Keratinocyte (primary cell): ENCODE data around the gene ASPSCR1. TPM values are rescaled to one million over a fixed set of nuclear protein-coding genes. Genes with fewer than 3 reads are reported as not detected.

Experiments
- DNase-seq: peaks from one replicate; pipeline ENCODE4 v3.0.0-alpha.2; 2011; ENCODE audit warnings: low read depth, missing footprints, low spot score
- FAIRE-seq: peaks from 2 replicates; lab custom pipeline; 2011; peaks lifted over from hg19 to GRCh38; lab: Jason Lieb, UNC
- H2AFZ ChIP-seq: 2 replicates; pipeline ENCODE4 v1.6.0; 2012; ENCODE audit warnings: low read length, control low read depth, inconsistent platforms; ENCODE audit not compliant: control insufficient read depth
- H3K27ac ChIP-seq: 2 replicates; pipeline ENCODE4 v1.5.1; 2011; ENCODE audit warnings: low read length; ENCODE audit not compliant: control insufficient read depth, insufficient read depth
- H3K27me3 ChIP-seq: 3 replicates; pipeline ENCODE4 v1.6.0; 2011; ENCODE audit warnings: low read length; ENCODE audit not compliant: control insufficient read depth, insufficient read depth; ENCODE audit errors: extremely low read depth
- H3K36me3 ChIP-seq, 2 experiments: 2 replicates in 1 of 2; 3 replicates in 1 of 2; pipeline ENCODE4 v1.5.1; 2011; ENCODE audit warnings: low read length in 2 of 2, mild to moderate bottlenecking in 1 of 2; ENCODE audit not compliant: control insufficient read depth in 2 of 2, insufficient read depth in 2 of 2; ENCODE audit errors: extremely low read depth in 1 of 2
- H3K4me1 ChIP-seq: 3 replicates; pipeline ENCODE4 v1.5.1; 2011; ENCODE audit warnings: low read length; ENCODE audit not compliant: control insufficient read depth, insufficient read depth; ENCODE audit errors: extremely low read depth
- H3K4me2 ChIP-seq: 3 replicates; pipeline ENCODE4 v1.6.0; 2011; ENCODE audit warnings: low read depth, low read length; ENCODE audit not compliant: control insufficient read depth, insufficient read depth; ENCODE audit errors: extremely low read depth
- H3K4me3 ChIP-seq, 3 experiments: fragments of 200-600 bp in 1 of 3; sonication (generic) in 1 of 3; 2 replicates in 2 of 3; 3 replicates in 1 of 3; pipeline ENCODE4 v1.5.1; 2011 to 2016; ENCODE audit warnings: low read length in 3 of 3, mild to moderate bottlenecking in 3 of 3, control low read depth in 2 of 3, inconsistent platforms in 1 of 3, low read depth in 1 of 3, mixed read lengths in 1 of 3, mixed run types in 1 of 3, moderate library complexity in 1 of 3; ENCODE audit not compliant: control insufficient read depth in 2 of 3, insufficient read depth in 2 of 3; ENCODE audit errors: extremely low read depth in 1 of 3
- H3K79me2 ChIP-seq: 2 replicates; pipeline ENCODE4 v1.6.0; 2012; ENCODE audit warnings: low read length; ENCODE audit not compliant: control insufficient read depth, insufficient read depth
- H3K9ac ChIP-seq: 3 replicates; pipeline ENCODE4 v1.6.0; 2011; ENCODE audit warnings: low read length; ENCODE audit not compliant: control insufficient read depth, insufficient read depth; ENCODE audit errors: extremely low read depth
- H3K9me1 ChIP-seq: 3 replicates; pipeline ENCODE4 v1.6.0; 2011; ENCODE audit warnings: low read length; ENCODE audit not compliant: control insufficient read depth, insufficient read depth; ENCODE audit errors: extremely low read depth
- H3K9me3 ChIP-seq: 2 replicates; pipeline ENCODE4 v1.5.1; 2012; ENCODE audit warnings: low read depth, low read length; ENCODE audit not compliant: control insufficient read depth
- H4K20me1 ChIP-seq: 3 replicates; pipeline ENCODE4 v1.6.0; 2011; ENCODE audit warnings: low read length; ENCODE audit not compliant: control insufficient read depth, insufficient read depth; ENCODE audit errors: extremely low read depth
- CTCF ChIP-seq, 3 experiments: IDR thresholded peaks in 1 of 3; conservative IDR thresholded peaks in 1 of 3; optimal IDR thresholded peaks in 1 of 3; 2 replicates in 2 of 3; 3 replicates in 1 of 3; pipeline versions ENCODE3 to v1.5.1; 2011; ENCODE audit warnings: low read length in 3 of 3, mild to moderate bottlenecking in 3 of 3, moderate library complexity in 2 of 3, control low read depth in 1 of 3, inconsistent platforms in 1 of 3; ENCODE audit not compliant: insufficient read depth in 2 of 3; ENCODE audit errors: extremely low read depth in 1 of 3
- EZH2 ChIP-seq: IDR thresholded peaks from one replicate; pipeline ENCODE4 v1.6.1; 2012; ENCODE audit warnings: inconsistent platforms, mild to moderate bottlenecking, low read length, moderate library complexity
- dilution Hi-C: fragments of 300-500 bp; cut with MboI; formaldehyde crosslinking; loops from one replicate; pipeline ENCODE4 v1.7.0; 2020; ENCODE audit warnings: low sequenced_read_pairs; ENCODE audit not compliant: extremely low pct_ligation_motif_present
- polyA plus RNA-seq, 5 experiments: library from polyadenylated mRNA; depleted of rRNA in 3 of 5; stranded (reverse) in 3 of 5; stranded (forward) in 1 of 5; unstranded in 1 of 5; fragments of >200 nt; gene quantifications; 1 replicate in 1 of 5; 2 replicates in 3 of 5; 3 replicates in 1 of 5; pipeline versions ENCODE4 v1.2.1 to v1.2.3, GENCODE V29; 2011 to 2012; ENCODE audit warnings: missing spikeins in 2 of 5, low read depth in 1 of 5, low replicate concordance in 1 of 5

The ASPSCR1 gene
- polyA plus RNA-seq, 1 donor (not counting 4 experiments of a cell fraction or from before 2014, with no cell fraction given) = 5.2 TPM

GRCh38 chr17:82048571-82048971 is 71.1 kb downstream of the ASPSCR1 start:
- Histone ChIP-seq H3K4me2 (no peak overlapping the region), H4K20me1 (no peaks in the 10 kb centered on the region), H3K27me3 (no peaks in the 10 kb centered on the region), H3K9me1 (no peaks in the 10 kb centered on the region), H3K4me1 (peaks cover 11% of the 10 kb centered on the region), H3K36me3 (peaks cover 5 to 12% of the 10 kb centered on the region in 2 experiments), H3K9ac (no peak overlapping the region), H3K9me3 (no peaks in the 10 kb centered on the region), H3K4me3 (no peak overlapping the region), H3K27ac (no peak overlapping the region), H2AFZ (no peak overlapping the region), H3K79me2 (peaks cover 21% of the 10 kb centered on the region)
- DNase-seq (no peak), FAIRE-seq (no peak)
- dilution Hi-C loops = no loop called here
- TF ChIP-seq CTCF (optimal IDR thresholded peaks at IDR 0.05 in 1 of 3, IDR thresholded peaks at IDR 0.05 in 1 of 3, conservative IDR thresholded peaks at IDR 0.05 in 1 of 3; ENCODE audit: extremely low read depth in 1 of 3, insufficient read depth in 2 of 3, low read length in 3 of 3) (no peak), EZH2 (no peak)

GRCh38 chr17:82049106-82049505 is 71.7 kb downstream of the ASPSCR1 start:
- no peak for TF ChIP-seq EZH2
- no peak for TF ChIP-seq CTCF (optimal IDR thresholded peaks at IDR 0.05 in 1 of 3, IDR thresholded peaks at IDR 0.05 in 1 of 3, conservative IDR thresholded peaks at IDR 0.05 in 1 of 3; ENCODE audit: extremely low read depth in 1 of 3, insufficient read depth in 2 of 3, low read length in 3 of 3)
- Histone ChIP-seq H4K20me1 (no peaks in the 10 kb centered on the region), H3K9me3 (no peaks in the 10 kb centered on the region), H3K79me2 (peaks cover 25% of the 10 kb centered on the region), H3K27me3 (no peaks in the 10 kb centered on the region), H3K9me1 (no peaks in the 10 kb centered on the region), H3K4me3 (no peak overlapping the region), H2AFZ (no peak overlapping the region), H3K9ac (no peak overlapping the region), H3K4me2 (no peak overlapping the region), H3K36me3 (peaks cover 5 to 16% of the 10 kb centered on the region in 2 experiments), H3K27ac (no peak overlapping the region), H3K4me1 (peaks cover 11% of the 10 kb centered on the region)
- dilution Hi-C loops = no loop called here
- DNase-seq (no peak), FAIRE-seq (no peak)
